ENCODE results near the gene CEACAM4. TPM values are rescaled to one million over a fixed set of nuclear protein-coding genes. Genes with fewer than 3 reads are reported as not detected.

The CEACAM4 gene
- not detected in 2 replicates for total RNA-seq
- long read RNA-seq: 0 reads

DNA sequence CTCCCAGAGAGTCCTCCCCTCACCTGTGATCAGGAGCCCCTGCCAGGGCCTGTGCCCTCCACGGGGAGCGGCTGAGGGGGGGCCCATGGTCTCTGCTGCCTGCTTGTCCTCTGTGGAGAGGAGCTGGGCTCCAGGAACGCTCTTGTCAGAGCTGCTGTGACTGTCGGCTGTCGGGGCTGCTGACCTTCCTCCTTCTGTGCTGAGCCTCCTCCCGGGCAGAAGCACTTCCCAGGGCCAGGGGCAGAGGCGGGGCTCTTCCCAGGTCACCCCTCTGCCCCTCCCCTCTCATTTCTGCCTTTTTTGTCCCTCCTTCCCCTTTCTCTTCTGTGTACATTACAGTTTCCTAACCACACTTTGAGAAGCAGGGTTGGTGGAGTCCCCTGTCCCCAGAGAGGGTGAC lies at the start of gene CEACAM4:
TSS of gene CEACAM4 (minus strand) at position 198 of the 400 bp plus-strand sequence. CDS start at position 87, 111 bp downstream.
- no peaks in the 10 kb centered on the region for H3K4me1 Mint-ChIP-seq (ENCODE audit: unreplicated experiment)
- H3K4me3 Mint-ChIP-seq (ENCODE audit: unreplicated experiment): no peak within 1 kb of the TSS
- no peak for TF ChIP-seq CTCF (IDR thresholded peaks at IDR 0.05)
- no peaks in the 10 kb centered on the region for H3K36me3 Mint-ChIP-seq (ENCODE audit: unreplicated experiment)
- no peaks in the 10 kb centered on the region for H3K27me3 Mint-ChIP-seq (ENCODE audit: unreplicated experiment)
- DNase-seq (ENCODE audit: extremely low spot score, unreplicated experiment): no peak
- H3K27ac Mint-ChIP-seq (ENCODE audit: unreplicated experiment): no peak within 1 kb of the TSS
- H3K9me3 Mint-ChIP-seq (ENCODE audit: unreplicated experiment): peaks cover 7% of the 10 kb centered on the region

DNA sequence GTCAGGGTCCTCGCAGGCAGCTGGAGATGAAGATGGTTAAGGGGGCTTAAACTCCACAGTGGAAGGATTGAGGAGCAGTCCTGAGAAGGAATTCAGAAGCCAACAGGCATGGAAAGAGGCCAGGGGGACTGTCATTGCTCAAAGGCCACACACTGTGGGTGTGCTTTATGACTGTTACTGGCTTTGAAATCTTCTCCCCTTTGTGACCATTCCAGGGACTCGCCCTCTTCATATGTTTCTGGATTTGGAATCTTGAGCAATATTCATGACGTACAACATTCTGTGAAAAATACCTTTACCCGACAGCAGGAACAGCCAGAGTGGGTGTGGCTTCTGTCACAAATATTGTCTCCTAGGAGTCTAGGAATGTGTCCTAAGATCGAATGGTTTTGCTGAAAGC lies 44.6 kb upstream of the CEACAM4 start:
- TF ChIP-seq CTCF (IDR thresholded peaks at IDR 0.05): no peak
- Mint-ChIP-seq H3K27ac (ENCODE audit: unreplicated experiment) (no peak overlapping the region), H3K4me3 (ENCODE audit: unreplicated experiment) (no peak overlapping the region), H3K27me3 (ENCODE audit: unreplicated experiment) (peaks cover 3% of the 10 kb centered on the region), H3K4me1 (ENCODE audit: unreplicated experiment) (no peaks in the 10 kb centered on the region), H3K9me3 (ENCODE audit: unreplicated experiment) (peaks cover 8% of the 10 kb centered on the region), H3K36me3 (ENCODE audit: unreplicated experiment) (no peaks in the 10 kb centered on the region)
- no peak for DNase-seq (ENCODE audit: extremely low spot score, unreplicated experiment)

GRCh38 chr19:41670755-41671154 lies 43.9 kb upstream of the CEACAM4 start:
- Mint-ChIP-seq H3K4me3 (ENCODE audit: unreplicated experiment) (no peak overlapping the region), H3K9me3 (ENCODE audit: unreplicated experiment) (peaks cover 8% of the 10 kb centered on the region), H3K27me3 (ENCODE audit: unreplicated experiment) (no peaks in the 10 kb centered on the region), H3K4me1 (ENCODE audit: unreplicated experiment) (no peaks in the 10 kb centered on the region), H3K36me3 (ENCODE audit: unreplicated experiment) (no peaks in the 10 kb centered on the region), H3K27ac (ENCODE audit: unreplicated experiment) (no peak overlapping the region)
- no peak for TF ChIP-seq CTCF (IDR thresholded peaks at IDR 0.05)
- no peak for DNase-seq (ENCODE audit: extremely low spot score, unreplicated experiment)

DNA sequence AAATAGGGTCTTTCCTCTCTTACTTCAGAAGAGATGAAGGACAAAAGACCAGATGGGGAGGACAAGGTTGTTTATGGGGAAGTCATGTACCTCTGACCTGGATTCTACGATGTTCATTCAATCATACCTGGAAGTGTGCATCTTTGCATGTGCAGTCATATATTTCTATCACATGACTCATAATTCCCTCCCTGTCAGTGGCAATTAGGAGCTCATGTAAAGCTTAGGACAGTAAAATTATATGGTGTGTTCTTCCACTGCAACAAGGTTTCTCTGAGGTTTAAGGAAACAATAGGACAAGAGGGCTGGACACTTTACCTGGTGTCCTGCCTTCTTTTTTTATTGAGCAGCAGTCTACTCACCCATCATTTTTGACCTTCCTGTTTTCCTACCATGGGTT lies 41.4 kb upstream of the CEACAM4 start:
- no peak overlapping the region for H3K27ac Mint-ChIP-seq (ENCODE audit: unreplicated experiment)
- TF ChIP-seq CTCF (IDR thresholded peaks at IDR 0.05): no peak
- H3K36me3 Mint-ChIP-seq (ENCODE audit: unreplicated experiment): no peaks in the 10 kb centered on the region
- H3K27me3 Mint-ChIP-seq (ENCODE audit: unreplicated experiment): no peaks in the 10 kb centered on the region
- no peaks in the 10 kb centered on the region for H3K4me1 Mint-ChIP-seq (ENCODE audit: unreplicated experiment)
- no peak overlapping the region for H3K4me3 Mint-ChIP-seq (ENCODE audit: unreplicated experiment)
- H3K9me3 Mint-ChIP-seq (ENCODE audit: unreplicated experiment): peaks cover 21% of the 10 kb centered on the region
- DNase-seq (ENCODE audit: extremely low spot score, unreplicated experiment): no peak

DNA sequence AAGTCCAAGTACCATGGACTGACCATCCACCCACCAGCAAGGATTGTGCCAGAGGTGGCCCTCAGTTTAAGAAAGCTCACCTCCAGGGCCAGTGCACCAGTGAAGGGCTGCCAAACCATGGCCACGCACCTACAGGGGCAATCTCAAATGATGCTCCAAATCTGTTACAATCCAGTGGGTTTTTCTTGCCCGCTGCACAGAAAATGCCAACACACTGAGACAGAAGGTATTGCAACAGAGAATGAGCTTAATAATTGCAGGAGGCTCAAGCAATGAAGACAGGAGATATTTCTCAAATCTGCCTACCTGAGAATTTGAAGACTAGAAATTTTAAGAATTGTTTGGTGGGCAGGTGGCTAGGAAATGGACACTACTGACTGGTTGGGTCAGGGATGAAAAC lies 39.2 kb upstream of the CEACAM4 start:
- Mint-ChIP-seq H3K27ac (ENCODE audit: unreplicated experiment) (no peak overlapping the region), H3K27me3 (ENCODE audit: unreplicated experiment) (no peaks in the 10 kb centered on the region), H3K36me3 (ENCODE audit: unreplicated experiment) (no peaks in the 10 kb centered on the region), H3K9me3 (ENCODE audit: unreplicated experiment) (peaks cover 21% of the 10 kb centered on the region), H3K4me1 (ENCODE audit: unreplicated experiment) (no peaks in the 10 kb centered on the region), H3K4me3 (ENCODE audit: unreplicated experiment) (no peak overlapping the region)
- DNase-seq (ENCODE audit: extremely low spot score, unreplicated experiment): no peak
- TF ChIP-seq CTCF (IDR thresholded peaks at IDR 0.05): no peak
